Kidney (tissue), 14 donors: ENCODE results near the gene TNFAIP8. TPM values are rescaled to one million over a fixed set of nuclear protein-coding genes. Genes with fewer than 3 reads are reported as not detected.

Source experiments
- DNase-seq, 5 donors: peaks; one replicate each; pipeline ENCODE4 v3.0.0-alpha.2; 2013 to 2020
- FAIRE-seq: peaks from 2 replicates; lab custom pipeline; 2012; peaks lifted over from hg19 to GRCh38; lab: Jason Lieb, UNC
- H3K27ac ChIP-seq, 2 donors: one replicate each; pipeline ENCODE4 v1.7.0; 2013; ENCODE audit warnings: low read depth in 2 of 2, low read length in 2 of 2, inconsistent platforms in 1 of 2
- H3K27me3 ChIP-seq: one replicate; pipeline ENCODE4 v1.7.1; 2013; ENCODE audit warnings: low read length, inconsistent platforms; ENCODE audit not compliant: control insufficient read depth, insufficient read depth
- H3K36me3 ChIP-seq, 3 donors: one replicate each; pipeline versions ENCODE4 v1.7.0 to v1.7.1; 2013; ENCODE audit warnings: low read length in 3 of 3, control low read depth in 1 of 3, inconsistent platforms in 1 of 3; ENCODE audit not compliant: insufficient read depth in 3 of 3, control insufficient read depth in 2 of 3
- H3K4me1 ChIP-seq, 3 donors: one replicate each; pipeline versions ENCODE4 v1.7.0 to v1.7.1; 2013; ENCODE audit warnings: low read length in 3 of 3, inconsistent platforms in 1 of 3, low read depth in 1 of 3; ENCODE audit not compliant: control insufficient read depth in 2 of 3, insufficient read depth in 2 of 3
- H3K4me3 ChIP-seq, 3 donors: one replicate each; pipeline versions ENCODE4 v1.7.0 to v1.8.1; 2013; ENCODE audit warnings: low read length in 3 of 3, control low read depth in 1 of 3, inconsistent platforms in 1 of 3
- H3K9ac ChIP-seq, 3 donors: one replicate each; pipeline versions ENCODE4 v1.7.0 to v1.7.1; 2013; ENCODE audit warnings: low read length in 3 of 3, control low read depth in 1 of 3, inconsistent platforms in 1 of 3
- H3K9me3 ChIP-seq, 3 donors: one replicate each; pipeline versions ENCODE4 v1.7.0 to v1.7.1; 2013; ENCODE audit warnings: low read length in 3 of 3, control low read depth in 1 of 3, inconsistent platforms in 1 of 3; ENCODE audit not compliant: control insufficient read depth in 2 of 3, insufficient read depth in 1 of 3
- intact Hi-C: fragments of 100-400 bp; cut with DNase I; formaldehyde crosslinking; loops from one replicate; pipeline ENCODE4 v1.11.1; 2022
- polyA plus RNA-seq: library from polyadenylated mRNA; stranded (reverse); fragments of 350-450 nt; fragmentation: Illumina TruSeq; extraction: RNeasy Lipid Tissue Mini Kit (QIAGEN cat#74804); gene quantifications from one replicate; pipeline ENCODE4 v1.2.3, GENCODE V29; 2014; ENCODE audit warnings: low read depth, low replicate concordance; ENCODE audit not compliant: insufficient read depth
- total RNA-seq: library from RNA; stranded (reverse); fragmentation: NEBNext Ultra II Directional; extraction: Animal tissue kit (Norgen Biotek cat#: 25700); gene quantifications from one replicate; pipeline ENCODE4 v1.2.1, GENCODE V29; 2021
- TF ChIP-seq, protein P1 (sequence below): IDR thresholded peaks from 3 replicates; pipeline ENCODE4 v1.5.1; 2012; ENCODE audit warnings: mild to moderate bottlenecking, moderate library complexity, borderline replicate concordance; ENCODE audit not compliant: insufficient read depth; ENCODE audit errors: extremely low read depth
- donor health status: control.
- donor health status: control.
- donor health status: control.
- donor health status: control.
- donor health status: control.
- donor health status: DM: yes; HTN: yes; CAD: no.
- donor health status: Normal renal cell carcinoma (clear cell type).

Gene TNFAIP8
- total and polyA plus RNA-seq, 2 donors from 2014 or later: 13.3 to 41.5 TPM

DNA sequence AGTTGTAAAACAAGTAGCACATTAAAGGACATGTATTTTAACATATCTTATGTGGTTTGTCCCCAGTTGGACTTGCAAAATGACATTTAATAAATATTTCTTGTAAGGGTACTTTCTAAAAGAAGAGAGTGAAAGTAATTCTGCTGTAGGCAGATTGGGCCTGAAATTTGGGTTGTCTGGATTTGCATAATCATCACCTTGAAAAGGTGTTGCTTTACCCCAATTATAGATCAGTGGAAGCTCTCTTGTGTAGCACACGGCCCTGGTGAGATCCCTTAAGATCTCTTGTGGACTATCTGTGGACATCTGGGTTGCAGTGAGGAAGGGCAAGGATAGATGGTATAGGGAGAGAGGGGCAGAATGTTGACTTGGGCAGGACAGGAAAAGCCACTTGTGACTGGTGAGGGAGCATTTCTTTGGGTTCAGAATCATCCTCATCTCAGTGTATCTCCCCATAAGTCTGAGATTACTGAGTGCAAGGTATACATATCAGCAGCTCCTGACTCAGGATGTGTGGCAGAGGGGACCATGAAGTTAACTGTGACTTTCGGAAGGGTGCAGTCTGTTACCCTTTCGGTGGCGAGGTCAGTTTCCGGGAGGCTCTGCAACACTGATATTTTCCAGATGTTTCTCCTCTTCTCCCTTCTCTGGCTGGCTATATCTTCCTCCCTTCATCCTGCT is 2.0 kb upstream of the TNFAIP8 start:
- Histone ChIP-seq H3K9me3 (no peaks in the 10 kb centered on the region), H3K4me1 (peaks cover 6 to 10% (median 9%) of the 10 kb centered on the region in 3 donors), H3K27me3 (no peaks in the 10 kb centered on the region), H3K4me3 (no peak overlapping the region), H3K36me3 (no peaks in the 10 kb centered on the region), H3K9ac (no peak overlapping the region), H3K27ac (no peak overlapping the region)
- no peak for DNase-seq
- intact Hi-C loops: no loop called here
- FAIRE-seq: no peak
- TF ChIP-seq, protein P1, sequence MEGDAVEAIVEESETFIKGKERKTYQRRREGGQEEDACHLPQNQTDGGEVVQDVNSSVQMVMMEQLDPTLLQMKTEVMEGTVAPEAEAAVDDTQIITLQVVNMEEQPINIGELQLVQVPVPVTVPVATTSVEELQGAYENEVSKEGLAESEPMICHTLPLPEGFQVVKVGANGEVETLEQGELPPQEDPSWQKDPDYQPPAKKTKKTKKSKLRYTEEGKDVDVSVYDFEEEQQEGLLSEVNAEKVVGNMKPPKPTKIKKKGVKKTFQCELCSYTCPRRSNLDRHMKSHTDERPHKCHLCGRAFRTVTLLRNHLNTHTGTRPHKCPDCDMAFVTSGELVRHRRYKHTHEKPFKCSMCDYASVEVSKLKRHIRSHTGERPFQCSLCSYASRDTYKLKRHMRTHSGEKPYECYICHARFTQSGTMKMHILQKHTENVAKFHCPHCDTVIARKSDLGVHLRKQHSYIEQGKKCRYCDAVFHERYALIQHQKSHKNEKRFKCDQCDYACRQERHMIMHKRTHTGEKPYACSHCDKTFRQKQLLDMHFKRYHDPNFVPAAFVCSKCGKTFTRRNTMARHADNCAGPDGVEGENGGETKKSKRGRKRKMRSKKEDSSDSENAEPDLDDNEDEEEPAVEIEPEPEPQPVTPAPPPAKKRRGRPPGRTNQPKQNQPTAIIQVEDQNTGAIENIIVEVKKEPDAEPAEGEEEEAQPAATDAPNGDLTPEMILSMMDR: no peak

- Histone ChIP-seq H3K9ac (no peak overlapping the region), H3K4me3 (no peak overlapping the region), H3K9me3 (no peaks in the 10 kb centered on the region), H3K4me1 (peaks cover 8 to 12% (median 10%) of the 10 kb centered on the region in 3 donors), H3K27ac (no peak overlapping the region), H3K36me3 (no peaks in the 10 kb centered on the region), H3K27me3 (no peaks in the 10 kb centered on the region)
- TF ChIP-seq, protein P1: no peak
- intact Hi-C loops: no loop called here
- no peak for DNase-seq
- no peak for FAIRE-seq
Measured at GRCh38 chr5:119354537-119355243, 1.1 kb upstream of the TNFAIP8 start.

DNA sequence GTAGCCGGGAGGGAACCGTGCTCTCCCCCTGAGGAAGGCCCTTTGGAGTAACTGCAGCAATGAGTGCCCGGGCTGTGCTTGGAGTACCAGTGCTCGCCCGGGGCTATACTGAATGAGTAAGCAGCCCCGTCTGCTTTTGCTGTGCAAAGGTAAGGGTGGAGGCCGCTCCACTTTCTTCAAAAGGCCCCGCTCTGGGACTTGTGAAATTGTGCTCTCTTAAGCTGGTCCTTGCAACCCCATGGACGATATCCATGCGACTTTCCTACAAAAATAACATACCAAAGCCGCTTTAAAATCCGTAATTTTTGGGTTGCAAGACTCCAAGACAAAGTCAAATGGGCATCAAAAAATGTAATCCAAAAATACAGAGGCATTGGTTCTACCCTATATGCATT is 578 bp upstream of the TNFAIP8 start:
- Histone ChIP-seq H3K4me3 (peak overlapping the region; percentile 47 to 88 (median 51)), H3K27ac (peak overlapping the region; percentile 61 to 76), H3K9me3 (no peaks in the 10 kb centered on the region), H3K4me1 (peaks cover 13 to 14% (median 13%) of the 10 kb centered on the region in 3 donors), H3K9ac (peak overlapping the region in 1 of 3 donors; percentile 89), H3K36me3 (no peaks in the 10 kb centered on the region), H3K27me3 (no peaks in the 10 kb centered on the region)
- DNase-seq (peak in 3 of 5 donors; percentile 40 to 75 (median 51)), FAIRE-seq (no peak)
- TF ChIP-seq, protein P1: no peak
- intact Hi-C loops: no loop called here
